HL-60/S4 treated with retinoic acid at 250 ng/mL for 4 days and 3 days (cell line): ENCODE measurements around the gene DCC.

Experiments
- in situ Hi-C: fragments of 300-500 bp; cut with MboI; formaldehyde crosslinking; loops from 2 replicates; pipeline ENCODE4 v1.7.0; 2022; ENCODE audit warnings: low sequenced_read_pairs

The DCC gene

GRCh38 chr18:52897611-52898484 lies 557.9 kb downstream of the DCC start:
- in situ Hi-C loops = no loop called here

- in situ Hi-C loops = no loop called here
Observed at GRCh38 chr18:52898485-52899058, 558.6 kb downstream of the DCC start.

GRCh38 chr18:52902188-52902587 lies 562.2 kb downstream of the DCC start:
- in situ Hi-C loops = no loop called here

GRCh38 chr18:52903857-52904256 lies 563.9 kb downstream of the DCC start:
- in situ Hi-C loops = no loop called here

GRCh38 chr18:52907543-52908308 lies 567.7 kb downstream of the DCC start:
- in situ Hi-C loops = no loop called here

GRCh38 chr18:52914148-52914547 lies 574.2 kb downstream of the DCC start:
- in situ Hi-C loops = no loop called here

GRCh38 chr18:52920665-52921064 lies 580.7 kb downstream of the DCC start:
- in situ Hi-C loops = no loop called here

GRCh38 chr18:52933356-52933755 lies 593.4 kb downstream of the DCC start:
- in situ Hi-C loops = no loop called here

- in situ Hi-C loops = no loop called here
Observed at GRCh38 chr18:52936931-52937330, 596.9 kb downstream of the DCC start.

- in situ Hi-C loops = no loop called here
Observed at GRCh38 chr18:52937840-52938239, 597.8 kb downstream of the DCC start.

- in situ Hi-C loops = no loop called here
Observed at GRCh38 chr18:52945552-52945951, 605.6 kb downstream of the DCC start.

- in situ Hi-C loops = no loop called here
Observed at GRCh38 chr18:52948868-52949444, 609.0 kb downstream of the DCC start.

GRCh38 chr18:52950155-52950554 lies 610.2 kb downstream of the DCC start:
- in situ Hi-C loops = no loop called here

GRCh38 chr18:52953387-52953786 lies 613.4 kb downstream of the DCC start:
- in situ Hi-C loops = no loop called here

GRCh38 chr18:52963481-52963880 lies 623.5 kb downstream of the DCC start:
- in situ Hi-C loops = no loop called here

- in situ Hi-C loops = no loop called here
Observed at GRCh38 chr18:52970686-52971085, 630.7 kb downstream of the DCC start.

- in situ Hi-C loops = no loop called here
Observed at GRCh38 chr18:52971097-52971496, 631.1 kb downstream of the DCC start.

GRCh38 chr18:52979892-52980291 lies 639.9 kb downstream of the DCC start:
- in situ Hi-C loops = no loop called here

- in situ Hi-C loops = no loop called here
Observed at GRCh38 chr18:52991246-52991645, 651.2 kb downstream of the DCC start.

GRCh38 chr18:52992041-52992440 lies 652.0 kb downstream of the DCC start:
- in situ Hi-C loops = no loop called here

- in situ Hi-C loops = no loop called here
Observed at GRCh38 chr18:52995875-52996274, 655.9 kb downstream of the DCC start.
